Measurements from ENCODE around the gene DCC. TPM values are rescaled to one million over a fixed set of nuclear protein-coding genes. Genes with fewer than 3 reads are reported as not detected.

Gene DCC
- total and polyA plus RNA-seq, 9 of the 15 experiments (the other 6 are each of a cell fraction or from before 2014, with no cell fraction given) = not detected

- H3K9me3 ChIP-seq (replicated peaks; ENCODE audit: control insufficient read depth, insufficient read depth, low read depth, low read length) = no peaks in the 10 kb centered on the region
- H3K4me1 ChIP-seq (replicated peaks in 1 of 2; ENCODE audit: control insufficient read depth in 2 of 2, insufficient read depth in 2 of 2, low read length in 2 of 2) = no peaks in the 10 kb centered on the region
- BruUV-seq (replicated peaks) = no TSS peak
- DNase-seq (ENCODE audit: extremely low read depth in 1 of 4, low spot score in 3 of 4) = no peak
- in situ Hi-C loops (cut with MboI) = no loop called here
- no peak for FAIRE-seq
- no peak for ATAC-seq
- H4K20me1 ChIP-seq (replicated peaks; ENCODE audit: control insufficient read depth, insufficient read depth, low read length) = no peaks in the 10 kb centered on the region
- no peak overlapping the region for H3K9ac ChIP-seq (ENCODE audit: insufficient read depth in 1 of 2, low read depth in 2 of 2, low read length in 2 of 2)
- ChIA-PET POLR2A (no interaction called here), CTCF (ENCODE audit: low intra/inter-chr PET ratio) (no interaction called here)
- H3K27me3 ChIP-seq (ENCODE audit: control insufficient read depth in 2 of 2, insufficient read depth in 2 of 2, low read length in 2 of 2) = no peaks in the 10 kb centered on the region
- no peaks in the 10 kb centered on the region for H3K79me2 ChIP-seq (ENCODE audit: control insufficient read depth, insufficient read depth, low read length)
- 0% methylated on average over 2 of the region's 2 CpGs for WGBS (ENCODE audit: insufficient coverage, low coverage, missing lambda C conversion rate)
- H3K36me3 ChIP-seq (ENCODE audit: control insufficient read depth, insufficient read depth, low read length) = no peaks in the 10 kb centered on the region
- TF ChIP-seq TFAP4 (CRISPR knock-in tag; IDR thresholded peaks at IDR 0.05; ENCODE audit: borderline replicate concordance) (no peak), TCF15 (CRISPR knock-in tag; IDR thresholded peaks at IDR 0.05) (no peak), ZNF212 (CRISPR knock-in tag; IDR thresholded peaks at IDR 0.05) (no peak), CHD1 (IDR thresholded peaks at IDR 0.05; ENCODE audit: low read length) (no peak), ZNF778 (CRISPR knock-in tag; IDR thresholded peaks at IDR 0.05) (no peak), HES1 (IDR thresholded peaks at IDR 0.05; ENCODE audit: low read depth) (no peak), KLF6 (CRISPR knock-in tag; IDR thresholded peaks at IDR 0.05; ENCODE audit: borderline replicate concordance) (no peak), MCM2 (IDR thresholded peaks at IDR 0.05; ENCODE audit: low read depth) (no peak), TRIM24 (IDR thresholded peaks at IDR 0.05) (no peak), RAD51 (IDR thresholded peaks at IDR 0.05; ENCODE audit: borderline replicate concordance, low read depth) (no peak), TAF9B (IDR thresholded peaks at IDR 0.05; ENCODE audit: partially characterized antibody) (no peak), ZBTB7A (IDR thresholded peaks at IDR 0.05; ENCODE audit: borderline replicate concordance, control insufficient read depth, low read depth, low read length) (no peak), ZNF436 (CRISPR knock-in tag; IDR thresholded peaks at IDR 0.05) (no peak), ZFP36 (IDR thresholded peaks at IDR 0.05; ENCODE audit: low read depth, low read length, partially characterized antibody) (no peak), TEAD4 (IDR thresholded peaks at IDR 0.05; ENCODE audit: low read length) (no peak), TEAD4 (CRISPR knock-in tag; IDR thresholded peaks at IDR 0.05; ENCODE audit: borderline replicate concordance) (no peak), ZBTB12 (CRISPR knock-in tag; IDR thresholded peaks at IDR 0.05) (no peak), ZNF282 (CRISPR knock-in tag; IDR thresholded peaks at IDR 0.05) (no peak), FOXJ2 (tag; IDR thresholded peaks at IDR 0.05) (no peak), YY1 (IDR thresholded peaks at IDR 0.05; ENCODE audit: borderline replicate concordance in 1 of 3, control insufficient read depth in 1 of 3, extremely low read depth in 1 of 3, insufficient read depth in 3 of 3, insufficient read length in 1 of 3, insufficient replicate concordance in 2 of 3, low read depth in 1 of 3, low read length in 2 of 3) (no peak)
- intact Hi-C loops (cut with micrococcal nuclease) = no loop called here
- H3K4me3 ChIP-seq = no peak overlapping the region
- no peaks in the 10 kb centered on the region for H3K9me1 ChIP-seq (ENCODE audit: control insufficient read depth, insufficient read depth, low read length)
- no peak overlapping the region for H3K4me2 ChIP-seq (ENCODE audit: insufficient read depth, low read length)
- H3K27ac ChIP-seq (ENCODE audit: extremely low read depth, low read depth, low read length) = no peak overlapping the region
- H2AFZ ChIP-seq (ENCODE audit: low read depth, low read length) = no peak overlapping the region
These were observed 9.5 kb downstream of the DCC start for GRCh38 chr18:52349498-52349897.

Measured in K562 (cell line).